ENCODE measurements around the gene UBAP2.

GRCh38 chr9:34048727-34049629 is at the start of gene UBAP2:
- TF ChIP-seq POLR2A (IDR thresholded peaks at IDR 0.05) (peak; percentile 65 to 87), EP300 (IDR thresholded peaks at IDR 0.05) (peak; percentile 90)

All from tibial nerve (tissue), 3 donors.